ENCODE results near the gene KIF18B. TPM values are rescaled to one million over a fixed set of nuclear protein-coding genes. Genes with fewer than 3 reads are reported as not detected.

Gene KIF18B
- total and polyA plus RNA-seq, 2 donors (not counting 1 experiment from before 2014, with no cell fraction given): 0.44 to 0.48 TPM

- no peak overlapping the region for H3K27ac Mint-ChIP-seq
- CTCF ChIA-PET: no interaction called here
- H3K27me3 Mint-ChIP-seq: peaks cover 43% of the 10 kb centered on the region
- Histone ChIP-seq H3K27me3 (replicated peaks in 1 of 4; ENCODE audit: control extremely low read depth in 1 of 4, control insufficient read depth in 3 of 4, insufficient read depth in 4 of 4, low read length in 3 of 4) (peaks cover 0 to 32% (median 8%) of the 10 kb centered on the region in 4 experiments), H3K4me1 (ENCODE audit: control insufficient read depth in 2 of 2, insufficient read depth in 2 of 2, low read length in 2 of 2) (no peaks in the 10 kb centered on the region), H3K79me2 (ENCODE audit: control insufficient read depth, insufficient read depth, low read length) (no peaks in the 10 kb centered on the region), H3K27ac (ENCODE audit: low read length in 2 of 2) (no peak overlapping the region), H3K9ac (ENCODE audit: low read length) (no peak overlapping the region), H3K4me2 (replicated peaks; ENCODE audit: low read depth, low read length, poor library complexity, severe bottlenecking) (no peak overlapping the region), H4K20me1 (ENCODE audit: control insufficient read depth, insufficient read depth, low read length, poor library complexity, severe bottlenecking) (no peaks in the 10 kb centered on the region), H3K36me3 (replicated peaks in 1 of 2; ENCODE audit: control extremely low read depth in 1 of 2, control insufficient read depth in 1 of 2, extremely low read depth in 1 of 2, insufficient read depth in 2 of 2, low read length in 1 of 2) (no peaks in the 10 kb centered on the region), H2AFZ (ENCODE audit: insufficient read depth, low read depth, low read length, poor library complexity, severe bottlenecking) (no peak overlapping the region), H3K4me3 (ENCODE audit: control extremely low read depth in 1 of 5, extremely low read depth in 1 of 5, insufficient read depth in 1 of 5, low read depth in 2 of 5, low read length in 4 of 5) (no peak overlapping the region), H3K9me3 (ENCODE audit: control extremely low read depth in 1 of 3, control insufficient read depth in 2 of 3, insufficient read depth in 1 of 3, low read length in 2 of 3) (peaks cover 0 to 2% (median 0%) of the 10 kb centered on the region in 3 donors)
- 77% methylated on average over 7 of the region's 13 CpGs for WGBS (ENCODE audit: insufficient coverage)
- H3K9me3 Mint-ChIP-seq (ENCODE audit: insufficient read depth): no peaks in the 10 kb centered on the region
- no peak for ATAC-seq (ENCODE audit: low read depth)
- intact Hi-C loops (cut with micrococcal nuclease): no loop called here
- no peak for DNase-seq
- POLR2A ChIA-PET: no interaction called here
- TF ChIP-seq CTCF (IDR thresholded peaks at IDR 0.05): no peak
- no peak for TF ChIP-seq EZH2 (IDR thresholded peaks at IDR 0.05; ENCODE audit: borderline replicate concordance, insufficient read depth, low read depth, low read length, poor library complexity, severe bottlenecking)
- H3K4me3 Mint-ChIP-seq: no peak overlapping the region
- H3K4me1 Mint-ChIP-seq: no peaks in the 10 kb centered on the region
These were observed 28.6 kb upstream of the KIF18B start for GRCh38 chr17:44976206-44976605.

- Histone ChIP-seq H3K9me3 (ENCODE audit: control extremely low read depth in 1 of 3, control insufficient read depth in 2 of 3, insufficient read depth in 1 of 3, low read length in 2 of 3) (peaks cover 0 to 21% (median 0%) of the 10 kb centered on the region in 3 donors), H3K9ac (ENCODE audit: low read length) (no peak overlapping the region), H2AFZ (ENCODE audit: insufficient read depth, low read depth, low read length, poor library complexity, severe bottlenecking) (no peak overlapping the region), H3K4me2 (replicated peaks; ENCODE audit: low read depth, low read length, poor library complexity, severe bottlenecking) (no peak overlapping the region), H3K4me1 (ENCODE audit: control insufficient read depth in 2 of 2, insufficient read depth in 2 of 2, low read length in 2 of 2) (peaks cover 19 to 22% of the 10 kb centered on the region in 2 donors), H3K27ac (ENCODE audit: low read length in 2 of 2) (no peak overlapping the region), H3K27me3 (replicated peaks in 1 of 4; ENCODE audit: control extremely low read depth in 1 of 4, control insufficient read depth in 3 of 4, insufficient read depth in 4 of 4, low read length in 3 of 4) (peaks cover 0 to 35% (median 15%) of the 10 kb centered on the region in 4 experiments), H3K79me2 (ENCODE audit: control insufficient read depth, insufficient read depth, low read length) (no peaks in the 10 kb centered on the region), H3K4me3 (ENCODE audit: control extremely low read depth in 1 of 5, extremely low read depth in 1 of 5, insufficient read depth in 1 of 5, low read depth in 2 of 5, low read length in 4 of 5) (no peak overlapping the region), H4K20me1 (ENCODE audit: control insufficient read depth, insufficient read depth, low read length, poor library complexity, severe bottlenecking) (no peaks in the 10 kb centered on the region), H3K36me3 (replicated peaks in 1 of 2; ENCODE audit: control extremely low read depth in 1 of 2, control insufficient read depth in 1 of 2, extremely low read depth in 1 of 2, insufficient read depth in 2 of 2, low read length in 1 of 2) (no peaks in the 10 kb centered on the region)
- Mint-ChIP-seq H3K27ac (no peak overlapping the region), H3K4me1 (peaks cover 22% of the 10 kb centered on the region), H3K27me3 (peaks cover 44% of the 10 kb centered on the region), H3K9me3 (ENCODE audit: insufficient read depth) (no peaks in the 10 kb centered on the region), H3K4me3 (no peak overlapping the region)
- ATAC-seq (ENCODE audit: low read depth) (no peak), DNase-seq (no peak)
- ChIA-PET CTCF (no interaction called here), POLR2A (no interaction called here)
- intact Hi-C loops (cut with micrococcal nuclease): loop anchor here (5.0 kb wide), 1 partner anchor 49 kb away; no protein-coding TSS in a partner anchor
- TF ChIP-seq EZH2 (IDR thresholded peaks at IDR 0.05; ENCODE audit: borderline replicate concordance, insufficient read depth, low read depth, low read length, poor library complexity, severe bottlenecking): no peak
- TF ChIP-seq CTCF (IDR thresholded peaks at IDR 0.05): no peak
- WGBS (ENCODE audit: insufficient coverage): 100% methylated on average over 1 of the region's 6 CpGs
These were observed 25.4 kb upstream of the KIF18B start for GRCh38 chr17:44972953-44973352.
